ENCODE results near the gene MAN1C1.

MAN1C1 gene

DNA sequence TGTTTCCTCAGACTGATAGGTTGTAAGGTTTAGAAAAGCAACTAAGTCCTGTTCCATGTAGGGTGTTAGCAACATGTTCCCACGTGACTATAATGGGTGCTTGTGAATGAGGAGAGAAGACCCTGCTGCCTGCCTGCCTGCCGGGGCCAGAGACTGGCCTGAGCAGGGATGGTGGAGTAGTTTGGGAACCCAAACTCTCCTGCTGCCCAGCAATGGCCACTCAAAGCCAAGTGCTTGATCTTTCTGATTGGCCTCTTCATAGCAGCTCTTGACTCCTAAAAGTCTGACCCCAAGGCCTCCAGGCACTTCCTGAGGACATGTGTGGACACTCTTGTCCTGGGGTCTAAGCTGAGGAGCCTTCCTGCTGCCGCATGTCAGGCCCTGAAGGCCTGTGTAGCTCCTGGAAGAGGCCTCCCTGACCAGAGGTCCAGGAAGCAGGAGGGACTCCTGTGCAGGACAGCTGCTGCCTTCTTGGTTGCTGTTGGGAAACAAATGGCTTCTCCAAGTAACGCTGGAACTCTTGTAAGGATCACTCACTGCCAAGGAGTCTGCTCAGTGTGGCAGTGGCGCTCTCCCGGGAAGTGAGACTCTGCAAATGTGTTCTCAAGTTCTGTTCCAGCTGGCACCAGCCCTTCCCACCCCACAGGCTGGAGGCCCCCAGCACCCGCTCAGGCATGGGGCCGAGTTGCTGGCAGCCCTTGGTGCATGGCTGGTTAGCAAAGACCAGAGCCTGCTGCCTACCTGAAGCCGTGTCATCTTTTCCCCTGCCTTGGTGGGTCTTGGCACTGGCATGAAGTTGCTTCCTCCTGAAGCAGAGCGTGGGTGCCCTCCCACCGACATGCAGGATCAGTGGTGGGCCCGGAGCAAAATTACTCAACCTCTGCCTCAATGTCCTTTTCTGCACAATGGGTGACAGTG, 35.5 kb downstream of the MAN1C1 start:
- no peak overlapping the region for H3K4me3 ChIP-seq (replicated peaks; ENCODE audit: low read depth, low read length)
- TF ChIP-seq CTCF (IDR thresholded peaks at IDR 0.05; ENCODE audit: insufficient read depth, low read length, poor library complexity, severe bottlenecking), result no peak
- no peaks in the 10 kb centered on the region for H3K36me3 ChIP-seq (ENCODE audit: control insufficient read depth, insufficient read depth, low read length)
- H3K27me3 ChIP-seq (replicated peaks; ENCODE audit: control insufficient read depth, insufficient read depth, low read length), result peaks cover 2% of the 10 kb centered on the region; the same call in 1 of the 2 replicates
- no peak for DNase-seq (ENCODE audit: extremely low read depth, insufficient read length)

DNA sequence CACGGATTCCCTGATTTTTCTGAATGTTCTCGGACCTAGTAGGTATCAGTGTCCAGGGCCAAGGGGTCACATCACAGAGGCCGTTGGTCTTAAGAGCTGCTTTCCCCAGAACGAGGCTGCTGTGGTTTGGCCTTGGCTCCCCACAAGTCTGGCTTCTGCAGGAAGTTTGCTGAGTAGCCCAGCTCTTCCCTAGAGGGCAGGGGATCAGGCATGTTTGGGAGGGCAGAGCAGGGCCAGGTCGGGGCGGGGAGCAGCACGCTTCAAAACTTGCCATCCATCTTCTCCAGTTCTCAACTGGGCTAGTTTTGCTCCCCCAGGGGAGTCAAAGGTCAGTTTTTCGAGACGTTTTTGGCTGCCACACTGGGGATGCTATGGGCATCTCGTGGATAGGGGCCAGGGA, 37.0 kb downstream of the MAN1C1 start:
- no peaks in the 10 kb centered on the region; the same call in 1 of the 2 replicates for H3K27me3 ChIP-seq (replicated peaks; ENCODE audit: control insufficient read depth, insufficient read depth, low read length)
- H3K4me3 ChIP-seq (replicated peaks; ENCODE audit: low read depth, low read length), result no peak overlapping the region
- no peak for DNase-seq (ENCODE audit: extremely low read depth, insufficient read length)
- H3K36me3 ChIP-seq (ENCODE audit: control insufficient read depth, insufficient read depth, low read length), result no peaks in the 10 kb centered on the region
- no peak for TF ChIP-seq CTCF (IDR thresholded peaks at IDR 0.05; ENCODE audit: insufficient read depth, low read length, poor library complexity, severe bottlenecking)

GRCh38 chr1:25654109-25654660, 37.6 kb downstream of the MAN1C1 start:
- H3K27me3 ChIP-seq (replicated peaks; ENCODE audit: control insufficient read depth, insufficient read depth, low read length), result no peaks in the 10 kb centered on the region; the same call in 1 of the 2 replicates
- no peak for TF ChIP-seq CTCF (IDR thresholded peaks at IDR 0.05; ENCODE audit: insufficient read depth, low read length, poor library complexity, severe bottlenecking)
- no peak for DNase-seq (ENCODE audit: extremely low read depth, insufficient read length)

DNA sequence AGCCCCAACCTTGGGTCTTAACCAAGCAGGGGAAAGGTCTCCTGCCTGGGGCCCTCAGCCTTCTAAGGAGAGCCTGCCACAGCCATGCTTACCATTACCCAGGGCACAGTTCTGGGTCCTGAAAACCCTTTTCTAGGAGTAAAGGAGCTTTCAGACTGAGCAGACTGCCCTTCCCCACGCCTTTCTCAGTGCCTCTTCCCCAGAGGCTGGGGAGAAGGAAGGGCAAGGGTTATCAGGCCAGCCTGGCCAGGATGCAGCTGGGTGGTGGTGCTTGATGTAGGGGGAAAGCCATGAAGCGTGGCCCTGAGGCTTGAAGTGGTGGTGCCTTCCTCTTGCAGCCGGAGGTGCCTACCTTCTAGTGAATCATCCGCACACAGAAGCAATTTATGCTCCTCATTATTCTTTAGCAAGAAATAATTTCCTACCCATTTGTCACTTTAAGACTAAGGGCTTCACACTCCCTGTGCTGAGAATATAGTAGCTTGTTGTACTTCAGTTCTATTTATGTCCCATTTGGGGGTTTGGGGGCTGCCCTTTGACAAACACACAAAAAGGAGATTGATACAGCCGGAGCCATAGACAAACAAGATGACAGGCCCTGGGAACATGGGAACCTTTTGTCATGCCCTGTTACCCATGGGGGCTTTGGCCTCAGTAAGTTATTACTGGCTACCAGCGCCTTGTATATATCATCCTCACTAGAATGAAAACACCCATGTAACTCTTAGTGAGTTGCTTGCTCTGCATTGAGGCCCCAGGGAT, 40.7 kb downstream of the MAN1C1 start:
- no peak for TF ChIP-seq CTCF (IDR thresholded peaks at IDR 0.05; ENCODE audit: insufficient read depth, low read length, poor library complexity, severe bottlenecking)
- Histone ChIP-seq H3K27me3 (replicated peaks; ENCODE audit: control insufficient read depth, insufficient read depth, low read length) (no peaks in the 10 kb centered on the region; the same call in 1 of the 2 replicates), H3K4me3 (replicated peaks; ENCODE audit: low read depth, low read length) (no peak overlapping the region), H3K36me3 (ENCODE audit: control insufficient read depth, insufficient read depth, low read length) (no peaks in the 10 kb centered on the region)
- DNase-seq (ENCODE audit: extremely low read depth, insufficient read length), result no peak

More at GRCh38 chr1:25654109-25654660, 37.6 kb downstream of the MAN1C1 start:
- Histone ChIP-seq H3K36me3 (ENCODE audit: control insufficient read depth, insufficient read depth, low read length) (no peaks in the 10 kb centered on the region), H3K4me3 (replicated peaks; ENCODE audit: low read depth, low read length) (no peak overlapping the region)

DNA sequence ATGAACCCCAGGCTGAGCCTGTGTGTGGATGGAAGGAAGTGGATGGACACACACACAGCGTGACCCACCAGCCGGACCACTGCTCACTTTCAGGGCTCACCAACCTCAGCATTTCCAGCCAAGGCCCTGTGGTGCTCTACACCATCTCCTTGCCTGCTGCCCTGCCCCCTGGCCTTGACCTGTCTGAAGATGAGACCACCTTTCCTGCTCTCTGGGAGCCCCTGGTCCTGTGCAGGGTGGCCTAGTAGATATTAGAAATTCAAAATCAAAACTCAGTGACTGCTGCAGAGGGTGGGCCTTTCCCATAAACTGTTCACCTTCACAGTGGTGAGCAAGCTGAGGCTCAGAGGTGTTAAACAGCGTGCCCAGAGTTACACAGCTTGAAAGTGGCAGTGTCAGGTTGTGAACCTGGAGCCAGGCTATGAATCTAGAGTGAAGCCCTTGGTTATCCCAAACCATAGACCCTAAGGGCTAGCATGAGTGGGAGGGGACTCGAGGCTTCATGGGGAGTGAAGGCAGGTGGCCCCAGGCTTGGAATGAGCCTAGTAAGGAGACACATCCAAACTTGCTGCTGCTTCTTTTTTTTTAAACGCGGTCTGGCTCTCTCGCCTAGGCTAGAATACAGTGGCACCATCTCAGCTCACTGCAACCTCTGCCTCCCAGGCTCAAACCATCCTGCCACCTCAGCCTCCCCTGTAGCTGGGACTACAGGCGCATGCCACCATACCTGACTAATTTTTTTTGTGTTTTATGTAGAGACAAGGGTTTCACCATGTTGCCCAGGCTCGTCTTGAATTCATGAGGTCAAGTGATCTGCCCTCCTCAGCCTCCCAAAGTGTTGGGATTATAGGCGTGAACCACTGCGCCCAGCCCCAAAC, 41.5 kb downstream of the MAN1C1 start:
- no peaks in the 10 kb centered on the region for H3K36me3 ChIP-seq (ENCODE audit: control insufficient read depth, insufficient read depth, low read length)
- no peak overlapping the region for H3K4me3 ChIP-seq (replicated peaks; ENCODE audit: low read depth, low read length)
- no peak for TF ChIP-seq CTCF (IDR thresholded peaks at IDR 0.05; ENCODE audit: insufficient read depth, low read length, poor library complexity, severe bottlenecking)
- no peak for DNase-seq (ENCODE audit: extremely low read depth, insufficient read length)
- H3K27me3 ChIP-seq (replicated peaks; ENCODE audit: control insufficient read depth, insufficient read depth, low read length), result no peaks in the 10 kb centered on the region; the same call in 1 of the 2 replicates

Measured in GM06990 (cell line).